Mesothelial cell of epicardium (in vitro differentiated cells): Measurements from ENCODE around the gene PRMT7. TPM values are rescaled to one million over a fixed set of nuclear protein-coding genes. Genes with fewer than 3 reads are reported as not detected.

Source experiments
- DNase-seq, 2 experiments: peaks; one replicate each; pipeline ENCODE4 v3.0.0; 2021; ENCODE audit warnings: low spot score in 2 of 2; ENCODE audit not compliant: unreplicated experiment in 2 of 2
- H3K27ac Mint-ChIP-seq: 2 replicates; pipeline ENCODE4 v1.8.0; 2021; ENCODE audit warnings: mixed read lengths
- H3K27me3 Mint-ChIP-seq: 2 replicates; pipeline ENCODE4 v1.8.0; 2021; ENCODE audit warnings: low read depth, mixed read lengths
- H3K36me3 Mint-ChIP-seq: 2 replicates; pipeline ENCODE4 v1.8.0; 2021; ENCODE audit warnings: mixed read lengths
- H3K4me1 Mint-ChIP-seq: 2 replicates; pipeline ENCODE4 v1.8.0; 2021; ENCODE audit warnings: mixed read lengths
- H3K4me3 Mint-ChIP-seq: 2 replicates; pipeline ENCODE4 v1.8.0; 2021; ENCODE audit warnings: mild to moderate bottlenecking, moderate library complexity, mixed read lengths
- H3K9me3 Mint-ChIP-seq: 2 replicates; pipeline ENCODE4 v1.8.0; 2021; ENCODE audit warnings: mixed read lengths
- total RNA-seq: library from RNA; stranded (reverse); gene quantifications from 3 replicates; pipeline ENCODE4 v1.2.1, GENCODE V29; 2021
- TF ChIP-seq, protein P1 (sequence below): fragments of 200-600 bp; sonication (generic); IDR thresholded peaks from one replicate; pipeline ENCODE4 v1.5.0; 2021; ENCODE audit warnings: antibody characterized with exemption; ENCODE audit not compliant: unreplicated experiment

PRMT7 gene
- total RNA-seq, 1 donor from 2014 or later: 77.9 TPM

DNA sequence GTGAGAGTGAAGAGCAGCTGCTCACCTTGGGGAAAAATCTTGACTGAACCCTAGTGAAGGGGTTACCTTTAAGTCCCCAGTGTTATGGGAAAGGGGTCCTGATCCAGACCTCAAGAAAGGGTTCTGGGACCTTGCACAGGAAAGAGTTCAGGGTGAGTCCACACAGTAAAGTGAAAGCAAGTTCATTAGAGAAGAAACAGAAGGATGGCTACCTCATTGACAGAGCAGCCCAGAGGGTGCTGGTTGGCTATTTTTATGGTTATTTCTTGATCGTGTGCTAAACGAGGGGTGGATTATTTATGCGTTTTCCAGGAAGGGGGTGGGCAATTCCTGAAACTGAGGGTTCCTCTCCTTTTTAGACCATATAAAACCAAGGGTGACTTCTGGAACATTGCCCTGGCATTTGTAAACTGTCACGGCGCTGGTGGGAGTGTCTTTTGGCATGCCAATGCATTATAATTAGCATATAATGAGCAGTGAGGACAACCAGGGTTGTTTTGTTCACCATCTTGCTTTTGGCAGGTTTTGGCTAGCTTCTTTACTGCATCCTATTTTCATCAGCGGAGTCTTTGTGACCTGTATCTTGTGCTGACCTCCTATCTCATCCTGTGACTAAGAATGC, 79.0 kb downstream of the PRMT7 start:
- Mint-ChIP-seq H3K4me3 (no peak overlapping the region), H3K4me1 (no peaks in the 10 kb centered on the region), H3K36me3 (no peaks in the 10 kb centered on the region), H3K9me3 (no peaks in the 10 kb centered on the region), H3K27ac (no peak overlapping the region), H3K27me3 (no peaks in the 10 kb centered on the region)
- TF ChIP-seq, protein P1, sequence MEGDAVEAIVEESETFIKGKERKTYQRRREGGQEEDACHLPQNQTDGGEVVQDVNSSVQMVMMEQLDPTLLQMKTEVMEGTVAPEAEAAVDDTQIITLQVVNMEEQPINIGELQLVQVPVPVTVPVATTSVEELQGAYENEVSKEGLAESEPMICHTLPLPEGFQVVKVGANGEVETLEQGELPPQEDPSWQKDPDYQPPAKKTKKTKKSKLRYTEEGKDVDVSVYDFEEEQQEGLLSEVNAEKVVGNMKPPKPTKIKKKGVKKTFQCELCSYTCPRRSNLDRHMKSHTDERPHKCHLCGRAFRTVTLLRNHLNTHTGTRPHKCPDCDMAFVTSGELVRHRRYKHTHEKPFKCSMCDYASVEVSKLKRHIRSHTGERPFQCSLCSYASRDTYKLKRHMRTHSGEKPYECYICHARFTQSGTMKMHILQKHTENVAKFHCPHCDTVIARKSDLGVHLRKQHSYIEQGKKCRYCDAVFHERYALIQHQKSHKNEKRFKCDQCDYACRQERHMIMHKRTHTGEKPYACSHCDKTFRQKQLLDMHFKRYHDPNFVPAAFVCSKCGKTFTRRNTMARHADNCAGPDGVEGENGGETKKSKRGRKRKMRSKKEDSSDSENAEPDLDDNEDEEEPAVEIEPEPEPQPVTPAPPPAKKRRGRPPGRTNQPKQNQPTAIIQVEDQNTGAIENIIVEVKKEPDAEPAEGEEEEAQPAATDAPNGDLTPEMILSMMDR: no peak
- DNase-seq: no peak

DNA sequence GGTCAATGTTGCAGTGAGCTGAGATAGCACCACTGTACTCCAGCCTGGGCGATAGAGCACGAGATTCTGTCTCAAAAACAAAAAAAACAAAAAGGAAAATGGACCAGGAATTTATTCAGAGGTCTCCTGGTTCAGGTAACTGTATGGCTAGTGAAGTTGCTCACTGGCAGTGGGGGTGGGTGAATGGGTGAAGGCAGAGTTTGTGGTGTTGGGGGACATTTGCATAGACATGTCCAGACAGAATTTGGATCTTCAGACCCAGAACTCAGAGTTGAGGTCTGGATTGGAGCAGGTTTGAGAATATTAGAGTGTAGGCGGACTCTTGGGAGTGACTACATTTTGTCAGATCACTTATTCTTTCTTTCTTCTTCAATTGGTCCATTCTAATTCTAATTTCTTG, 82.5 kb downstream of the PRMT7 start:
- no peak for DNase-seq
- Mint-ChIP-seq H3K36me3 (no peaks in the 10 kb centered on the region), H3K9me3 (no peaks in the 10 kb centered on the region), H3K4me3 (no peak overlapping the region), H3K27me3 (peaks cover 4% of the 10 kb centered on the region), H3K27ac (no peak overlapping the region), H3K4me1 (no peaks in the 10 kb centered on the region)
- TF ChIP-seq, protein P1: no peak

DNA sequence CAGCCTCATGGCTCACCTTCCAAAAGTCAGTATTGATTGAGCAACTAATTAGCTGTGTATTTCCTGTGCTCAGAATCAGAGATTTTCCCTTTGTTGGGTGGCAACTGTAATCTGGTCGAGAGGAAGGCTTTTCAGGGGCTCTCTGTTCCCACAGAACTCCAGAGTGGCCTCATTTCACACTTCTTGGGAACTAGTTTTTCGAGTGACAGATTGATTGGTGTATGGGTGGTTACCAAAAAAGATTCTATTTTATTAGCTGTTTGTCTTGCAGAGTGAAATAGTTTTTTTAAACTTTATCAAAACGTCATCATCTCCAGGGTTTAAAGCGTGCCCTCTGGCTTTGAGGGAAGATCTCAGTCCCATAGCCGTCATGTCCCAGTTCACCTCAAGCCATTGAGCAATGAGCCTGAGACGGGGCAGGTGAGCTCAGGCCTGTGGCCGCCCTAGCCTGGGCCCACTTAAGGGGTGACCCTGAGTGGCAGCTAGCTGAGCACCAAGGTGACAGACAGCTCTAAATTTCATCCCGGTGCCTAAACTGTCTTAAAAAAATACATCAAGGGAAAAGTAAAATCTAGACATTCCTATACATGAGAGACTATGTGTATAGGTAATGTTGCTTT, 84.5 kb downstream of the PRMT7 start:
- H3K4me1 Mint-ChIP-seq: no peaks in the 10 kb centered on the region
- DNase-seq: no peak
- no peaks in the 10 kb centered on the region for H3K36me3 Mint-ChIP-seq
- no peaks in the 10 kb centered on the region for H3K9me3 Mint-ChIP-seq
- no peak overlapping the region for H3K4me3 Mint-ChIP-seq
- no peak overlapping the region for H3K27ac Mint-ChIP-seq
- TF ChIP-seq, protein P1: no peak
- peaks cover 4% of the 10 kb centered on the region for H3K27me3 Mint-ChIP-seq

DNA sequence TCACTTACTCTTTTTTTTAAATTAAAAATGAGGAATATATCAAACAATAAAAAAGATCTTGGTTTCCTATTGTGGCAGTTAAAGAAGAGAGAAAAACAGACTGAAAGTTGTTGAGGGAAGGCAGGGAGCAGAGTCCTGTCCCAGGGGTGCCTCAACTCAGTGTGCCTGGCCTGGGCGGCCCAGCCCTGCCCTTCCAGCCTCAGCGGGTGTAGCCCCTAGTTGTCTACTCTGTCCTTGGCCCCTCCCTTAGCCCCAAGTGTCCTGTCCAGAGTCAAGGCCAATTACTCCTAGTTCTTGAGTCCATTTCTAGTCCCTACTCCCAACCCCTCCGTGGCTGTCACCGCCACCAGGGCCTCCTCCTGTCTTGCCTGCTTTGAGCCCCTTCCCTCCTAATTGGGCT, 85.0 kb downstream of the PRMT7 start:
- Mint-ChIP-seq H3K9me3 (no peaks in the 10 kb centered on the region), H3K27ac (no peak overlapping the region), H3K4me3 (no peak overlapping the region), H3K36me3 (no peaks in the 10 kb centered on the region), H3K4me1 (no peaks in the 10 kb centered on the region), H3K27me3 (peaks cover 4% of the 10 kb centered on the region)
- TF ChIP-seq, protein P1: no peak
- no peak for DNase-seq

DNA sequence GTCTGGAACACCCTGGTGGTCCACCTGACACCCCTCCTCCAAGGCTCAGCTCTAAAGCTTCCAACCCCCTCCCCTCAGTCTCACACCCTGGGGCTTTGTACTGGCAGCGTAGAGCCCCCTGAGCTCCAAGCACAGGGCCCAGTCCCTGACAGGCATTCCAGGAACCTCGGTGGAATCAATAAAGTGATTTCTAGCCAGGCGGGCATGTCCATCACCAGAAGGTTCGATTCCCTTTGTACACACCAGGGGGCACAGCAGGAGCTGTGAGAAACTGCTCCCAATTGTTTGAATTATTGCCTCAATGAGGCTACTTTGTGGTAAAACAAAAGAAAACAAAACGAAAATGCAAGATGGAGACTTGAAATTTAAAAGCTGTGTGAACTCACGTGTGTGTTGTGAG, 85.7 kb downstream of the PRMT7 start:
- H3K36me3 Mint-ChIP-seq: no peaks in the 10 kb centered on the region
- no peak overlapping the region for H3K4me3 Mint-ChIP-seq
- no peak for DNase-seq
- H3K4me1 Mint-ChIP-seq: no peaks in the 10 kb centered on the region
- H3K9me3 Mint-ChIP-seq: no peaks in the 10 kb centered on the region
- H3K27ac Mint-ChIP-seq: no peak overlapping the region
- TF ChIP-seq, protein P1: peak; percentile 46
- peaks cover 4% of the 10 kb centered on the region for H3K27me3 Mint-ChIP-seq
